Stomach (tissue), 4 donors: ENCODE data around the gene GCAT.

Source experiments
- POLR2A ChIP-seq, 4 donors: fragments of 450-650 bp; IDR thresholded peaks; one replicate each; pipeline ENCODE4 v1.6.1; 2016; ENCODE audit warnings: antibody characterized with exemption in 4 of 4, control low read depth in 2 of 4, mild to moderate bottlenecking in 1 of 4, moderate library complexity in 1 of 4
- POLR2AphosphoS5 ChIP-seq, 3 donors: sonication (generic); formaldehyde crosslinking; IDR thresholded peaks; one replicate each; pipeline ENCODE4 v1.6.1; 2016; ENCODE audit warnings: antibody characterized with exemption in 3 of 3
- TF ChIP-seq, protein P1 (sequence below), 7 experiments: fragments of 450-650 bp in 4 of 7; fragments of 200-600 bp in 3 of 7; sonication (generic) in 3 of 7; IDR thresholded peaks; one replicate each; pipeline ENCODE4 v1.5.1; 2016 to 2019; ENCODE audit warnings: antibody characterized with exemption in 7 of 7, control low read depth in 2 of 7, mild to moderate bottlenecking in 1 of 7

DNA sequence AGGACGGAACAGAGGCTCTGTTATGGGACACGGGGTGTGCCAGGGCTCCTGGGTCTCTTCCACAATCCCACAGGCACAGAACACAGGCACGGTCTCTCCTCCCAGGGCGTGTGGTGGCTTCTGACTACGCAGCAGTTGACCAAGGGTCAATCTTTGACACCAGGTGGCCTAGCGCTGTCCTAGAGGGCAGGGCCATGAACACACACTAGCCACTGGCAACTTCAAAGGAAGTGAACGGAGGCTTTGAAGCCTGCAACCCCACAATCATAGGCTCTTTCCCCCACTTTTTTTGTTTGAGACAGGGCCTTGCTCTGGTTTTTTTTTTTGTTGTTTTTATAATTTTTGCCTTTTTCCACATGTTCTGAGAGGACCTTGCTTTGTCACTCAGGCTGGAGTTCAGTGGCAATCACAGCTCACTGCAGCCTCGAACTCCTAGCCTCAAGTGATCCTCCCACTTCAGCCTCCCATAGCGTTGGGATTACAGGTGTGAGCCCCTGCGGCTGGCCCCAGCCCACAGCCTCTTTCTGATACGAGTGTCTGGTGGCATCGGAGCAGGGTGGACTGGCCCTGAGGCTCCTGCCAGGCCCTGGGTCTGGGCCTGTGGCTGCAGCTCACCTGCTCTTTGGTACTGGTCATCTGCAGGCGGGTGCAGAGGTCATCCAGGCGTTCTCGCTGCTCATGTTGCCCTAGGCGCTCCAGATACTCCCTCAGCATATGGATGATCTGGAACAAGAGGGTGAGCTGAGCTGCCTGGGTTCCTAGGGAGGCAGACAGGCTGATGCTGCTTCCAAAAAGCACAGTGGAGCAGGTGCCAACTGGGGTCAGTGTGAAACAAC lies 24.5 kb downstream of the GCAT start:
- TF ChIP-seq, protein P1, sequence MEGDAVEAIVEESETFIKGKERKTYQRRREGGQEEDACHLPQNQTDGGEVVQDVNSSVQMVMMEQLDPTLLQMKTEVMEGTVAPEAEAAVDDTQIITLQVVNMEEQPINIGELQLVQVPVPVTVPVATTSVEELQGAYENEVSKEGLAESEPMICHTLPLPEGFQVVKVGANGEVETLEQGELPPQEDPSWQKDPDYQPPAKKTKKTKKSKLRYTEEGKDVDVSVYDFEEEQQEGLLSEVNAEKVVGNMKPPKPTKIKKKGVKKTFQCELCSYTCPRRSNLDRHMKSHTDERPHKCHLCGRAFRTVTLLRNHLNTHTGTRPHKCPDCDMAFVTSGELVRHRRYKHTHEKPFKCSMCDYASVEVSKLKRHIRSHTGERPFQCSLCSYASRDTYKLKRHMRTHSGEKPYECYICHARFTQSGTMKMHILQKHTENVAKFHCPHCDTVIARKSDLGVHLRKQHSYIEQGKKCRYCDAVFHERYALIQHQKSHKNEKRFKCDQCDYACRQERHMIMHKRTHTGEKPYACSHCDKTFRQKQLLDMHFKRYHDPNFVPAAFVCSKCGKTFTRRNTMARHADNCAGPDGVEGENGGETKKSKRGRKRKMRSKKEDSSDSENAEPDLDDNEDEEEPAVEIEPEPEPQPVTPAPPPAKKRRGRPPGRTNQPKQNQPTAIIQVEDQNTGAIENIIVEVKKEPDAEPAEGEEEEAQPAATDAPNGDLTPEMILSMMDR (IDR thresholded peaks at IDR 0.05), result no peak
- TF ChIP-seq POLR2AphosphoS5 (IDR thresholded peaks at IDR 0.05) (no peak), POLR2A (IDR thresholded peaks at IDR 0.05) (no peak)
